K562 (cell line): ENCODE data around the gene CS. TPM values are rescaled to one million over a fixed set of nuclear protein-coding genes. Genes with fewer than 3 reads are reported as not detected.

Experiments
- BRF2 ChIP-seq: IDR thresholded peaks from 3 replicates; pipeline ENCODE4 v1.6.1; 2011; ENCODE audit warnings: borderline replicate concordance, mild to moderate bottlenecking; ENCODE audit not compliant: insufficient read length, insufficient read depth
- EZH2 ChIP-seq: IDR thresholded peaks from 2 replicates; pipeline ENCODE4 v1.6.1; 2012; ENCODE audit warnings: low read depth, mild to moderate bottlenecking, inconsistent platforms, low read length, borderline replicate concordance
- GATAD2B ChIP-seq: fragments of 450-650 bp; IDR thresholded peaks from 2 replicates; pipeline ENCODE4 v1.6.1; 2017; ENCODE audit warnings: mild to moderate bottlenecking, borderline replicate concordance
- HNRNPH1 ChIP-seq: fragments of 200-400 bp; formaldehyde crosslinking; optimal IDR thresholded peaks from 2 replicates; pipeline ENCODE3; 2017; ENCODE audit warnings: low read depth, mild to moderate bottlenecking, low read length, moderate library complexity
- MAFF ChIP-seq: IDR thresholded peaks from 2 replicates; pipeline ENCODE4 v1.6.1; 2012; ENCODE audit warnings: low read length, improper control_type of control experiment
- MAZ ChIP-seq, 2 experiments: fragments of 450-650 bp in 1 of 2; sonication (generic) in 1 of 2; formaldehyde crosslinking; IDR thresholded peaks in 1 of 2; conservative IDR thresholded peaks in 1 of 2; 2 replicates each; pipeline versions ENCODE4 v1.4.0 to v1.5.0; 2020; ENCODE audit warnings: mild to moderate bottlenecking in 1 of 2, missing genetic modification reagents in 1 of 2
- MXD1 ChIP-seq: fragments of 250-450 bp; sonication (Bioruptor Pico); IDR thresholded peaks from 2 replicates; pipeline ENCODE4 v1.8.0; 2021; ENCODE audit warnings: borderline replicate concordance, mild to moderate bottlenecking, moderate library complexity; ENCODE audit not compliant: poor library complexity, severe bottlenecking
- NR0B1 ChIP-seq: fragments of 450-650 bp; IDR thresholded peaks from one replicate; pipeline ENCODE4 v1.6.1; 2018; ENCODE audit warnings: mild to moderate bottlenecking, moderate library complexity; ENCODE audit not compliant: partially characterized antibody
- PCBP1 ChIP-seq: fragments of 200-400 bp; formaldehyde crosslinking; IDR thresholded peaks from 2 replicates; pipeline ENCODE4 v1.6.1; 2018; ENCODE audit warnings: mild to moderate bottlenecking, low read depth, low read length; ENCODE audit not compliant: poor library complexity, severe bottlenecking
- PHTF2 ChIP-seq: fragments of 250-450 bp; sonication (Bioruptor Pico); IDR thresholded peaks from 2 replicates; pipeline ENCODE4 v1.5.0; 2021; ENCODE audit warnings: mild to moderate bottlenecking
- PKNOX1 ChIP-seq: fragments of 450-650 bp; IDR thresholded peaks from 2 replicates; pipeline ENCODE4 v1.6.1; 2016
- PML ChIP-seq: IDR thresholded peaks from 2 replicates; pipeline ENCODE4 v1.6.1; 2012; ENCODE audit warnings: low read length, inconsistent platforms
- PTRF ChIP-seq: fragments of 450-650 bp; IDR thresholded peaks from 2 replicates; pipeline ENCODE4 v1.6.1; 2016; ENCODE audit warnings: mild to moderate bottlenecking, missing genetic modification characterization, missing compliant biosample characterization
- RB1 ChIP-seq: fragments of 450-650 bp; IDR thresholded peaks from 2 replicates; pipeline ENCODE4 v1.6.1; 2017; ENCODE audit warnings: low read depth, mild to moderate bottlenecking
- SAFB ChIP-seq: fragments of 200-400 bp; formaldehyde crosslinking; IDR thresholded peaks from 2 replicates; pipeline ENCODE4 v1.6.1; 2017; ENCODE audit warnings: low read depth, low read length, borderline replicate concordance
- SIN3B ChIP-seq: fragments of 450-650 bp; IDR thresholded peaks from 2 replicates; pipeline ENCODE4 v1.6.1; 2017; ENCODE audit warnings: low read depth, mild to moderate bottlenecking, moderate library complexity
- STAT5A ChIP-seq: IDR thresholded peaks from 2 replicates; pipeline ENCODE4 v1.6.1; 2012; ENCODE audit warnings: low read length, inconsistent platforms, borderline replicate concordance
- STAT6 ChIP-seq: sonication (generic); formaldehyde crosslinking; IDR thresholded peaks from 2 replicates; pipeline ENCODE4 v1.8.1; 2023; ENCODE audit warnings: mild to moderate bottlenecking, missing genetic modification reagents
- TCF7L2 ChIP-seq: fragments of 150-350 bp; IDR thresholded peaks from 2 replicates; pipeline ENCODE4 v1.6.1; 2016; ENCODE audit warnings: low read depth, mild to moderate bottlenecking, low read length, moderate library complexity
- ZBTB8A ChIP-seq: fragments of 450-650 bp; IDR thresholded peaks from 2 replicates; pipeline ENCODE4 v1.6.1; 2018; ENCODE audit warnings: mild to moderate bottlenecking, moderate library complexity; ENCODE audit not compliant: partially characterized antibody
- ZEB2 ChIP-seq: fragments of 450-650 bp; IDR thresholded peaks from 2 replicates; pipeline ENCODE4 v1.6.1; 2016
- ZSCAN32 ChIP-seq: fragments of 450-650 bp; formaldehyde crosslinking; IDR thresholded peaks from 2 replicates; pipeline ENCODE4 v1.4.0; 2020; ENCODE audit warnings: mild to moderate bottlenecking, moderate library complexity
- polyA plus RNA-seq, 8 experiments: library from polyadenylated mRNA; depleted of rRNA in 4 of 8; stranded (reverse) in 5 of 8; unstranded in 3 of 8; fragments of >200 nt; fragmentation: Nextera tagmentation in 2 of 8; fragmentation: Illumina TruSeq in 1 of 8; extraction: Ambion mirVana in 2 of 8; extraction: Trizol in 1 of 8; gene quantifications; 2 replicates each; pipeline versions ENCODE4 v1.2.1 to v1.2.3, GENCODE V29; 2011 to 2014; ENCODE audit warnings: inconsistent platforms in 1 of 8, missing spikeins in 1 of 8
- total RNA-seq, 7 experiments: library from RNA; depleted of rRNA in 6 of 7; stranded (reverse); fragments of >200 nt in 6 of 7; fragmentation: Illumina TruSeq in 2 of 7; extraction: Trizol in 2 of 7; gene quantifications; 2 replicates each; pipeline versions ENCODE4 v1.2.1 to v1.2.3, GENCODE V29; 2011 to 2021; ENCODE audit warnings: low replicate concordance in 1 of 7

CS gene
- total and polyA plus RNA-seq, 9 of the 15 experiments (the other 6 are each of a cell fraction or from before 2014, with no cell fraction given), result 99.9 to 390 (median 149) TPM

GRCh38 chr12:56337753-56338251 is 37.7 kb upstream of the CS start (continued):
- no peak; a peak in 1 of 4 replicates for TF ChIP-seq MAZ (CRISPR knock-in tag; conservative IDR thresholded peaks at IDR 0.05 in 1 of 2, IDR thresholded peaks at IDR 0.05 in 1 of 2)
- no peak for TF ChIP-seq PTRF (tag)
- no peak for TF ChIP-seq EZH2
- no peak for TF ChIP-seq PKNOX1
- TF ChIP-seq ZBTB8A, result no peak
- TF ChIP-seq PCBP1, result no peak
- no peak for TF ChIP-seq BRF2
- no peak for TF ChIP-seq TCF7L2
- TF ChIP-seq MXD1 (CRISPR knock-in tag), result no peak
- no peak for TF ChIP-seq GATAD2B
- no peak for TF ChIP-seq HNRNPH1
- TF ChIP-seq PHTF2, result no peak
- no peak for TF ChIP-seq STAT6 (CRISPR knock-in tag)
- TF ChIP-seq NR0B1, result no peak
- TF ChIP-seq RB1, result no peak
- TF ChIP-seq ZSCAN32, result peak; percentile 79
- no peak for TF ChIP-seq PML
- no peak for TF ChIP-seq STAT5A
- TF ChIP-seq MAFF, result no peak
- TF ChIP-seq SAFB, result no peak
- no peak for TF ChIP-seq ZEB2
- TF ChIP-seq SIN3B, result no peak
